Neural cell (in vitro differentiated cells): ENCODE data around the gene HPN. TPM values are rescaled to one million over a fixed set of nuclear protein-coding genes. Genes with fewer than 3 reads are reported as not detected.

ENCODE experiments used
- H2AFZ ChIP-seq: fragments of 200-600, 300-800 bp; sonication (generic), shearing (Covaris generic); 2 replicates; pipeline ENCODE4 v1.6.0; 2014; ENCODE audit warnings: low read depth, mild to moderate bottlenecking, antibody characterized with exemption, low read length, moderate library complexity
- H3F3A ChIP-seq: fragments of 200-600 bp; shearing (Covaris generic); 2 replicates; pipeline ENCODE4 v1.6.1; 2016; ENCODE audit warnings: mild to moderate bottlenecking, moderate library complexity, mixed read lengths, antibody characterized with exemption, low read length; ENCODE audit not compliant: insufficient read depth, poor library complexity, severe bottlenecking
- H3K27ac ChIP-seq: fragments of 200-600, 300-800 bp; sonication (generic), shearing (Covaris generic); 2 replicates; pipeline ENCODE4 v1.5.1; 2014; ENCODE audit warnings: mild to moderate bottlenecking, low read length, moderate library complexity
- H3K27me3 ChIP-seq: fragments of 300-800, 200-600 bp; sonication (generic), shearing (Covaris generic); 2 replicates; pipeline ENCODE4 v1.6.0; 2014; ENCODE audit warnings: mild to moderate bottlenecking, low read depth, low read length, moderate library complexity; ENCODE audit not compliant: insufficient read depth
- H3K36me3 ChIP-seq: fragments of 300-800, 200-600 bp; sonication (generic), shearing (Covaris generic); 2 replicates; pipeline ENCODE4 v1.5.1; 2014; ENCODE audit warnings: mild to moderate bottlenecking, antibody characterized with exemption, low read length, moderate library complexity; ENCODE audit not compliant: insufficient read depth
- H3K4me2 ChIP-seq: fragments of 300-800, 200-600 bp; sonication (generic), shearing (Covaris generic); 2 replicates; pipeline ENCODE4 v1.6.0; 2014; ENCODE audit warnings: mild to moderate bottlenecking, low read length
- H3K4me3 ChIP-seq: fragments of 300-800, 200-600 bp; sonication (generic), shearing (Covaris generic); 2 replicates; pipeline ENCODE4 v1.5.1; 2014; ENCODE audit warnings: mild to moderate bottlenecking, low read length, moderate library complexity
- H3K79me2 ChIP-seq: fragments of 200-600 bp; shearing (Covaris generic); replicated peaks from 2 replicates; pipeline ENCODE4 v1.6.0; 2014; ENCODE audit warnings: mild to moderate bottlenecking, low read length, moderate library complexity; ENCODE audit not compliant: insufficient read depth
- H3K9ac ChIP-seq: fragments of 300-800, 200-600 bp; sonication (generic), shearing (Covaris generic); 2 replicates; pipeline ENCODE4 v1.6.1; 2016; ENCODE audit warnings: mild to moderate bottlenecking, low read length, mixed read lengths
- H3K9me2 ChIP-seq: fragments of 200-600 bp; shearing (Covaris generic); 2 replicates; pipeline ENCODE4 v1.6.1; 2016; ENCODE audit warnings: mild to moderate bottlenecking, low read length, mixed read lengths; ENCODE audit not compliant: insufficient read depth
- H3K9me3 ChIP-seq: fragments of 200-600, 300-800 bp; sonication (generic), shearing (Covaris generic); 2 replicates; pipeline ENCODE4 v1.6.1; 2016; ENCODE audit warnings: mild to moderate bottlenecking, mixed run types, low read length, moderate library complexity, mixed read lengths
- H4K20me1 ChIP-seq: fragments of 200-600 bp; shearing (Covaris generic); 2 replicates; pipeline ENCODE4 v1.6.1; 2016; ENCODE audit warnings: mild to moderate bottlenecking, mixed run types; ENCODE audit not compliant: insufficient read depth
- CTCF ChIP-seq: fragments of 450-650 bp; IDR thresholded peaks from 2 replicates; pipeline ENCODE4 v1.5.1; 2014; ENCODE audit warnings: antibody characterized with exemption, mild to moderate bottlenecking, moderate library complexity; ENCODE audit not compliant: poor library complexity, severe bottlenecking
- EP300 ChIP-seq: fragments of 450-650 bp; conservative IDR thresholded peaks from 2 replicates; pipeline ENCODE4 v1.6.1; 2014; ENCODE audit warnings: antibody characterized with exemption, mild to moderate bottlenecking, moderate library complexity; ENCODE audit not compliant: poor library complexity, severe bottlenecking
- EZH2 ChIP-seq: fragments of 200-600, 300-800 bp; shearing (Covaris generic), sonication (generic); IDR thresholded peaks from 2 replicates; pipeline ENCODE4 v1.6.1; 2014; ENCODE audit warnings: antibody characterized with exemption, low read length, borderline replicate concordance, mild to moderate bottlenecking; ENCODE audit not compliant: insufficient read depth, poor library complexity, severe bottlenecking
- MXI1 ChIP-seq: fragments of 450-650 bp; conservative IDR thresholded peaks from 2 replicates; pipeline ENCODE4 v1.6.1; 2014; ENCODE audit warnings: antibody characterized with exemption, mild to moderate bottlenecking; ENCODE audit not compliant: poor library complexity, severe bottlenecking
- POLR2AphosphoS5 ChIP-seq: IDR thresholded peaks from 2 replicates; pipeline ENCODE4 v1.6.1; 2012
- RAD21 ChIP-seq: fragments of 450-650 bp; conservative IDR thresholded peaks from 2 replicates; pipeline ENCODE4 v1.6.1; 2014; ENCODE audit warnings: antibody characterized with exemption, mild to moderate bottlenecking, moderate library complexity
- REST ChIP-seq: IDR thresholded peaks from 2 replicates; pipeline ENCODE4 v1.6.1; 2012; ENCODE audit warnings: borderline replicate concordance
- SMC3 ChIP-seq: fragments of 450-650 bp; conservative IDR thresholded peaks from 2 replicates; pipeline ENCODE4 v1.6.1; 2014; ENCODE audit warnings: antibody characterized with exemption, mild to moderate bottlenecking, moderate library complexity; ENCODE audit not compliant: poor library complexity
- TAF1 ChIP-seq: IDR thresholded peaks from 2 replicates; pipeline ENCODE4 v1.6.1; 2012; ENCODE audit warnings: low read depth
- polyA plus RNA-seq: library from polyadenylated mRNA; depleted of rRNA; stranded (reverse); fragments of >200 nt; gene quantifications from 2 replicates; pipeline ENCODE4 v1.2.3, GENCODE V29; 2014

Gene HPN
- polyA plus RNA-seq, 1 donor from 2014 or later, result 0.15 TPM

- Histone ChIP-seq H2AFZ (no peak overlapping the region), H3K9me2 (no peaks in the 10 kb centered on the region), H3F3A (no peaks in the 10 kb centered on the region), H3K36me3 (no peaks in the 10 kb centered on the region), H3K4me2 (no peak overlapping the region), H3K27me3 (no peaks in the 10 kb centered on the region), H3K27ac (no peak overlapping the region), H3K9me3 (no peaks in the 10 kb centered on the region), H3K79me2 (no peaks in the 10 kb centered on the region), H3K4me3 (no peak overlapping the region), H4K20me1 (no peaks in the 10 kb centered on the region), H3K9ac (no peak overlapping the region)
- TF ChIP-seq RAD21, result no peak
Measured at GRCh38 chr19:35023428-35023827, 18.1 kb upstream of the HPN start.

GRCh38 chr19:35024095-35024494, 17.4 kb upstream of the HPN start:
- Histone ChIP-seq H3K9ac (no peak overlapping the region), H3K4me2 (no peak overlapping the region), H3K4me3 (no peak overlapping the region), H3K9me2 (no peaks in the 10 kb centered on the region), H4K20me1 (no peaks in the 10 kb centered on the region), H3F3A (no peaks in the 10 kb centered on the region), H3K27ac (no peak overlapping the region), H3K27me3 (no peaks in the 10 kb centered on the region), H3K36me3 (no peaks in the 10 kb centered on the region), H3K79me2 (no peaks in the 10 kb centered on the region), H3K9me3 (no peaks in the 10 kb centered on the region), H2AFZ (no peak overlapping the region)
- TF ChIP-seq CTCF (no peak), TAF1 (no peak), SMC3 (no peak), EP300 (no peak), POLR2AphosphoS5 (no peak), RAD21 (no peak), MXI1 (no peak), EZH2 (no peak), REST (no peak)

GRCh38 chr19:35025969-35026368, 15.6 kb upstream of the HPN start:
- H2AFZ ChIP-seq, result no peak overlapping the region
- H3K79me2 ChIP-seq, result no peaks in the 10 kb centered on the region
- H3K9me3 ChIP-seq, result no peaks in the 10 kb centered on the region
- no peak for TF ChIP-seq TAF1
- H3K4me3 ChIP-seq, result no peak overlapping the region
- no peaks in the 10 kb centered on the region for H3K9me2 ChIP-seq
- no peak overlapping the region for H3K9ac ChIP-seq
- H3K4me2 ChIP-seq, result no peak overlapping the region
- no peaks in the 10 kb centered on the region for H3K36me3 ChIP-seq
- no peak overlapping the region for H3K27ac ChIP-seq
- peaks cover 2% of the 10 kb centered on the region for H3K27me3 ChIP-seq
- H3F3A ChIP-seq, result no peaks in the 10 kb centered on the region
- H4K20me1 ChIP-seq, result no peaks in the 10 kb centered on the region
